A673 (cell line): ENCODE results near the gene PAPPA. TPM values are rescaled to one million over a fixed set of nuclear protein-coding genes. Genes with fewer than 3 reads are reported as not detected.

Experiments
- BruUV-seq: library from RNA; stranded (reverse); fragments of 400-500 nt; replicated peaks from 2 replicates; lab custom pipeline; 2021; lab: Mats Ljungman, UMichigan
- CTCF ChIA-PET: fragments of 300-600 bp; sonication (Branson Sonifier 250); formaldehyde crosslinking; loops from one replicate; lab custom pipeline; 2022; ENCODE audit warnings: antibody characterized with exemption; lab: Charles Lee
- POLR2A ChIA-PET: fragments of 300-600 bp; sonication (Branson Sonifier 250); formaldehyde crosslinking; loops from one replicate; lab custom pipeline; 2022; ENCODE audit warnings: antibody characterized with exemption; ENCODE audit not compliant: low non-redundant PET; lab: Charles Lee
- DNase-seq: peaks from one replicate; pipeline ENCODE4 v3.0.0-alpha.2; 2015; ENCODE audit warnings: low spot score
- H3K27ac ChIP-seq: fragments of 200-600 bp; sonication (generic); 2 replicates; pipeline ENCODE4 v1.5.1; 2016; ENCODE audit warnings: mixed run types, low read depth, mild to moderate bottlenecking, mixed read lengths, antibody characterized with exemption, low read length; ENCODE audit not compliant: poor library complexity, severe bottlenecking
- H3K27me3 ChIP-seq: fragments of 200-600 bp; sonication (generic); replicated peaks from 2 replicates; pipeline ENCODE4 v1.6.1; 2017; ENCODE audit warnings: mixed run types, low read depth, mild to moderate bottlenecking, mixed read lengths, antibody characterized with exemption, low read length; ENCODE audit not compliant: insufficient read depth, poor library complexity
- H3K36me3 ChIP-seq: fragments of 200-600 bp; sonication (generic); 2 replicates; pipeline ENCODE4 v1.6.1; 2016; ENCODE audit warnings: mixed run types, mild to moderate bottlenecking, mixed read lengths, antibody characterized with exemption, low read length; ENCODE audit not compliant: insufficient read depth, poor library complexity, severe bottlenecking
- H3K4me1 ChIP-seq: fragments of 200-600 bp; sonication (generic); 2 replicates; pipeline ENCODE4 v1.6.1; 2017; ENCODE audit warnings: mixed run types, mild to moderate bottlenecking, mixed read lengths, antibody characterized with exemption, low read length; ENCODE audit not compliant: insufficient read depth, poor library complexity, severe bottlenecking
- H3K4me3 ChIP-seq: fragments of 200-600 bp; sonication (generic); 2 replicates; pipeline ENCODE4 v1.5.1; 2016; ENCODE audit warnings: low read depth, mixed run types, mild to moderate bottlenecking, mixed read lengths, low read length; ENCODE audit not compliant: poor library complexity, severe bottlenecking
- H3K9me3 ChIP-seq: fragments of 200-600 bp; sonication (generic); 2 replicates; pipeline ENCODE4 v1.6.1; 2016; ENCODE audit warnings: mixed run types, low read depth, mild to moderate bottlenecking, mixed read lengths, antibody characterized with exemption, low read length; ENCODE audit not compliant: poor library complexity, severe bottlenecking
- CTCF ChIP-seq: fragments of 300-800, 200-600 bp; sonication (generic); conservative IDR thresholded peaks from 2 replicates; pipeline ENCODE4 v1.5.1; 2017; ENCODE audit warnings: low read depth, mild to moderate bottlenecking, antibody characterized with exemption, low read length, moderate library complexity, mixed read lengths
- EZH2 ChIP-seq: fragments of 200-600 bp; sonication (generic); IDR thresholded peaks from 2 replicates; pipeline ENCODE4 v1.6.1; 2017; ENCODE audit warnings: borderline replicate concordance, low read depth, mild to moderate bottlenecking, mixed read lengths, antibody characterized with exemption, low read length; ENCODE audit not compliant: poor library complexity, severe bottlenecking
- intact Hi-C: fragments of 100-400 bp; cut with micrococcal nuclease; formaldehyde crosslinking; loops from one replicate; pipeline ENCODE4 v1.10.0; 2022; ENCODE audit not compliant: unreplicated experiment
- total RNA-seq: library from RNA; stranded (reverse); gene quantifications from 2 replicates; pipeline ENCODE4 v1.2.3, GENCODE V29; 2021

Gene PAPPA
- total RNA-seq, 1 experiment from 2014 or later: 47.4 TPM

GRCh38 chr9:116144555-116144954 lies 9.0 kb upstream of the PAPPA start:
- ChIA-PET POLR2A (no interaction called here), CTCF (no interaction called here)
- H3K4me3 ChIP-seq: no peak overlapping the region
- no peaks in the 10 kb centered on the region for H3K9me3 ChIP-seq
- peak overlapping the region; percentile 83 for H3K27ac ChIP-seq
- no TSS peak for BruUV-seq
- H3K27me3 ChIP-seq: no peaks in the 10 kb centered on the region
- no peaks in the 10 kb centered on the region for H3K36me3 ChIP-seq
- TF ChIP-seq CTCF (no peak), EZH2 (no peak)
- peak; percentile 80 for DNase-seq
- peaks cover 67% of the 10 kb centered on the region for H3K4me1 ChIP-seq
- intact Hi-C loops: loop anchor here (5.0 kb wide), 2 partner anchors 282 to 732 kb away; no protein-coding TSS in a partner anchor

- ChIA-PET POLR2A (interaction anchor here (0.5 kb wide), 1 partner anchor 280 kb away, joined by 3 read pairs; no protein-coding TSS in a partner anchor), CTCF (no interaction called here)
- Histone ChIP-seq H3K4me1 (peaks cover 72% of the 10 kb centered on the region), H3K4me3 (no peak overlapping the region), H3K36me3 (no peaks in the 10 kb centered on the region), H3K27me3 (no peaks in the 10 kb centered on the region), H3K27ac (peak overlapping the region; percentile 83), H3K9me3 (no peaks in the 10 kb centered on the region)
- intact Hi-C loops: no loop called here
- TF ChIP-seq CTCF (no peak), EZH2 (no peak)
- no TSS peak for BruUV-seq
- peak; percentile 54 for DNase-seq
These were observed 8.6 kb upstream of the PAPPA start for GRCh38 chr9:116145036-116145435.

- POLR2A ChIA-PET: no interaction called here
- CTCF ChIA-PET: no interaction called here
- intact Hi-C loops: no loop called here
These were observed 5.8 kb upstream of the PAPPA start for GRCh38 chr9:116147821-116148220.

More at GRCh38 chr9:116147821-116148220, 5.8 kb upstream of the PAPPA start:
- H3K27ac ChIP-seq: no peak overlapping the region
- H3K36me3 ChIP-seq: no peaks in the 10 kb centered on the region
- TF ChIP-seq EZH2: no peak
- no peak for TF ChIP-seq CTCF
- DNase-seq: no peak
- no TSS peak for BruUV-seq
- H3K4me1 ChIP-seq: peaks cover 91% of the 10 kb centered on the region
- no peak overlapping the region for H3K4me3 ChIP-seq
- H3K9me3 ChIP-seq: no peaks in the 10 kb centered on the region
- no peaks in the 10 kb centered on the region for H3K27me3 ChIP-seq
